GM19023 (cell line): ENCODE measurements around the gene CD28.
"Not testable (repeated sequence)": the region's sequence is repeated elsewhere in the genome, so short reads cannot be mapped to it uniquely, and the experiment has no call there.

Experiments
- ATAC-seq: cut with Tn5 transposase; IDR thresholded peaks from one replicate; pipeline ENCODE4 v1.9.1; 2021; ENCODE audit warnings: mild to moderate bottlenecking, moderate library complexity; ENCODE audit not compliant: unreplicated experiment

Gene CD28

DNA sequence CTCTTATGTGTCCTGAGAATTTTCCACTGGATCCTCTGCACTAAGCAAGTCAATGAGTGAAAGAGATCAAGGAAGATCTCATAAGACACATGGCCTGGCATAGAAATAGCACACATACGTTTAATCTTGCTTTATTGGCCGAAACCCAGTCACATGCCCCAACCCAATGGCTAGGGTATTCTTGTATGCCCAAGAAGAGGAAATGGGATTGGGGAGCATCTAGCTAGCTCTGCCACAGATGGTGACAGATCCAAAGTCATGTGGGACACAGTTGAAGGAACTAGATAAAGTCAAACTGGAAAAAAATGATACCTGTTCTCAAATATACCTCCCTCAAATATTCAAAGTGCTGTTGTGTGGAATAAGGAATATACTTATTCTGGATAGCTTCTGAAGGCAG, 74.7 kb downstream of the CD28 start:
- no peak for ATAC-seq

GRCh38 chr2:203782262-203782976, 76.0 kb downstream of the CD28 start:
- ATAC-seq = no peak

- no peak for ATAC-seq
Measured at GRCh38 chr2:203783496-203784203, 77.2 kb downstream of the CD28 start.

GRCh38 chr2:203784710-203785270, 78.4 kb downstream of the CD28 start:
- not testable (repeated sequence) for ATAC-seq

DNA sequence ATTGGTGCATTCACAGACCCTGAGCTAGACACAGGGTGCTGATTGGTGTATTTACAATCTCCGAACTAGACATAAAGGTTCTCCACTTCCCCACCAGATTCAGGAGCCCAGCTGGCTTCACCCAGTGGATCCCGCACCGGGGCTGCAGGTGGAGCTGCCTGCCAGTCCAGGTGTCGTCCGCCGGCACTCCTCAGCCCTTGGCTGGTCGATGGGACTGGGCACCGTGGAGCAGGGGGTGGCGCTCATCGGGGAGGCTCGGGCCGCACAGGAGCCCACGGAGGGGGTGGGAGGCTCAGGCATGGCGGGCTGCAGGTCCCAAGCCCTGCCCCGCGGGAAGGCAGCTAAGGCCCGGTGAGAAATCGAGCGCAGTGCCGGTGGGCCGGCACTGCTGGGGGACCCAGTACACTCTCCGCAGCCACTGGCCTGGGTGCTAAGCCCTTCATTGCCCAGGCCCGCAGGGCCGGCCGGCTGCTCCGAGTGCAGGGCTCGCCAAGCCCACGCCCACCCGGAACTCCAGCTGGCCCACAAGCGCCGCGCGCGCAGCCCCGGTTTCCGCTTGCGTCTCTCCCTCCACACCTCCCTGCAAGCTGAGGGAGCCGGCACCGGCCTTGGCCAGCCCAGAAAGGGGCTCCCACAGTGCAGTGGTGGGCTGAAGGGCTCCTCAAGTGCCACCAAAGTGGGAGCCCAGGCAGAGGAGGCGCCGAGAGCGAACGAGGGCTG, 79.1 kb downstream of the CD28 start:
- not testable (repeated sequence) for ATAC-seq

- ATAC-seq = no peak
Measured at GRCh38 chr2:203786549-203787351, 80.3 kb downstream of the CD28 start.

DNA sequence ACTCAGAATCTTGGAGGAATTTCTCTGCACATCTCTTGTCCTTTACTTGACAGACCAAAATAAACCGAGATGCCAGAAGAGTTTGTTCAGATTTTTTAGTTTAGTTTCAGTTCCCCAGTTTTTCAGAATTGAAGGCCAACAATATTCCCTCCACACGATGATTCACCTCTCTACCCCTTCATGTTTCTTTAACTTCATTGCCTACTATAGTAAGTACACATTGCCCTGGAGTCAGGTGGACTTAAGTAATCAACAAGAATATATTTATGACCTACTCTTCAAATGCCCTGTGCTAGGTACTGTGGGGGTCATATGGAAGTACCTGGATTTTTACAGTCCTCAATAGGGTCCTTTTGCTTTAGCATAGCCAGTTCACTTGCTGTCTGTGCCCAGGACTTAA, 81.5 kb downstream of the CD28 start:
- ATAC-seq = no peak
